ENCODE results near the gene ABCC11. TPM values are rescaled to one million over a fixed set of nuclear protein-coding genes. Genes with fewer than 3 reads are reported as not detected.
A peak's percentile ranks its signal among the peaks of the same experiment; 100 is the strongest.

The ABCC11 gene
- total and polyA plus RNA-seq, 4 donors, result 0.22 to 0.71 (median 0.44) TPM

DNA sequence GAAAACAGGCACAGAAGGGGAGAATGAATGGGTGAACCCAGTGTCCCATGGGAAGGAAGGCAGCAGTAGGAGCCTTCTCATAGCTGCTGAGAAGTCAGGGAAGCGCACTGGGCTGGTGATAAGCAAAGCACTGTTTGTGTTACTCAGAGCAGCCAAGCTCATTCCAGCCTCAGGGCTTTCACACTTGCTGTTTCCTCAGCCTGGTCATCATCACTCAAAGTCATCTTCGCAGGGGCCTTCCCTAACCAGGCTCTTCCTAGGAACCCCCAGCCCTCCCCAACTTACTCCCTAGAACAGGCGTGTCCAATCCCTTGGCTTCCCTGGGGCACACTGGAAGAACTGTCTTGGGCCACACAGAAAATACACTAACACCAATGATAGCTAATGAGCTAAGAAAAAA is 35.3 kb downstream of the ABCC11 start:
- Histone ChIP-seq H3K4me3 (ENCODE audit: low read depth, low read length) (no peak overlapping the region), H3K4me1 (ENCODE audit: control insufficient read depth, insufficient read depth, low read length) (no peaks in the 10 kb centered on the region), H3K36me3 (ENCODE audit: control insufficient read depth, insufficient read depth, low read length) (no peaks in the 10 kb centered on the region), H3K9me3 (ENCODE audit: control insufficient read depth, insufficient read depth, low read length) (no peaks in the 10 kb centered on the region), H3K27me3 (ENCODE audit: control insufficient read depth, insufficient read depth, low read length) (no peaks in the 10 kb centered on the region), H3K27ac (ENCODE audit: low read depth, low read length) (no peak overlapping the region)
- DNase-seq (ENCODE audit: low read depth in 4 of 6, low spot score in 6 of 6), result no peak
- WGBS (ENCODE audit: insufficient coverage), result 69% methylated on average over 3 of the region's 3 CpGs

DNA sequence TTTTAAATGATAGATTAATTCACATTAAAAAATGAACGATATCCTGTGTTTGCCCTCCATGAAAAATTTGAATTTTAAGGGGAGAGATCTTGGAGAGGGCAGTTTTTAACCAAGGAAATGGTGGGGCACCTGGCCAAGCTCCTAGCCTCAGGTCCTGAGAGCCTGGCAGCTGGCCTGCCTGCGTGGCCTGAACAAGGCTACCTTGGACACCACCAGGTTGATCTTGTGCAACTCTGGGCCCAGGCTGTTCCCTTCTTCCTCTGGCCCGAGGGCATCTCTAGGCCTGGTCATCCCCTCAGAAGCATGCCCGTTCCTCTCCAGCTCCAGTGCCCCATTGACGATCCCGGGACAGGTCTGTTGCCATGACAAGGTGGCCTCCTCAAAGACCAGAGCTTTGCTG is 36.6 kb downstream of the ABCC11 start:
- Histone ChIP-seq H3K36me3 (ENCODE audit: control insufficient read depth, insufficient read depth, low read length) (no peaks in the 10 kb centered on the region), H3K9me3 (ENCODE audit: control insufficient read depth, insufficient read depth, low read length) (no peaks in the 10 kb centered on the region), H3K4me3 (ENCODE audit: low read depth, low read length) (no peak overlapping the region), H3K4me1 (ENCODE audit: control insufficient read depth, insufficient read depth, low read length) (no peaks in the 10 kb centered on the region), H3K27me3 (ENCODE audit: control insufficient read depth, insufficient read depth, low read length) (no peaks in the 10 kb centered on the region), H3K27ac (ENCODE audit: low read depth, low read length) (no peak overlapping the region)
- no peak for DNase-seq (ENCODE audit: low read depth in 4 of 6, low spot score in 6 of 6)
- WGBS (ENCODE audit: insufficient coverage), result 88% methylated on average over 5 of the region's 6 CpGs

DNA sequence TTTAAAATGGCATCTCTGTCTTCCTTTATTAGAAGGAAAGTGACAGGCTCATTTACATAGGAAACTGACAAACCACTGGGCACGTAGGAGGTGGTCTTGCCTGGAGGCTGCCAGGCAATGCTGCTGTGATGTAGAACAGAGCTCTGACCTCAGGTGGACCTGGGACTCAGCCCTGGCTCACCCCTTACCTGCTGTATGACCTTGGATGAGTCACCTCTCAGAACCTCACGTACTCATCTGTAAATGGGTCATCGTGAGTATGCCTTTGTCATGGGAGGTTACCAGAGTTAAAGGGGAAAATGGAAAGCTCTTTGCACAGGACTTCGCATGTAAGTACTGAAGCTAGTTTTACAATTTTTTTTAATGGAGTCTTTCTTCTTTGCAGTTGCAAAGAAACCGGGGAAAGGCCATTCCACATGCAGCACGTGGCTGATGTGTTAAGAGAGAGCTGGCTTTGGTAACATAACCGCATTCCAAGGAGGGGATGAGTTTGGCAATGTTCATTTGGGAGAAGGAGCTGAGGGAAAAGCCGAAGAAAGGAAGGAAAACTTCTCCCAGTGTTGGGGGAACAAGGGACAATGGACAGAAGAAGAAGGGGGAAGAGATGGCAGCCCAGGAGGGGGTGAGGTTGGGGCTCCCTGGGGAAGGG is 40.6 kb downstream of the ABCC11 start:
- H3K4me3 ChIP-seq (ENCODE audit: low read depth, low read length), result no peak overlapping the region
- no peaks in the 10 kb centered on the region for H3K9me3 ChIP-seq (ENCODE audit: control insufficient read depth, insufficient read depth, low read length)
- H3K4me1 ChIP-seq (ENCODE audit: control insufficient read depth, insufficient read depth, low read length), result no peaks in the 10 kb centered on the region
- H3K27me3 ChIP-seq (ENCODE audit: control insufficient read depth, insufficient read depth, low read length), result no peaks in the 10 kb centered on the region
- H3K27ac ChIP-seq (ENCODE audit: low read depth, low read length), result no peak overlapping the region
- WGBS (ENCODE audit: insufficient coverage), result 72% methylated on average over 6 of the region's 8 CpGs
- no peaks in the 10 kb centered on the region for H3K36me3 ChIP-seq (ENCODE audit: control insufficient read depth, insufficient read depth, low read length)
- peak in 1 of 6 donors; percentile 21 for DNase-seq (ENCODE audit: low read depth in 4 of 6, low spot score in 6 of 6)

DNA sequence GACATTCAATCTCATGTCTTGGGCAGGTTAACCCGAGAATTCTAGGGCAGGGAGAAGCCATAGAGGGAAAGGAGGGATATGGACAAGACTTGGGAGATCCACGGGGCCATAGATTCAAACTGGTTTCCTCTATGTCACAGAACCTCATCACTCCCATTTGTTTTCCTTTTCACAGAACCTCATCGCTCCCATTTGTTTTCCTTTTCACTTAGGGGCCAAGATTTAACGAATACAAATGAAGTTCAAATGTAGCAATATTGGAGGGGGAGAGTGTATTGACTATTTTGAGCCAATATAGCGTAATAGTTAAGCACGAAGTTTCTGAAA is 42.6 kb downstream of the ABCC11 start:
- no peak overlapping the region for H3K27ac ChIP-seq (ENCODE audit: low read depth, low read length)
- WGBS (ENCODE audit: insufficient coverage), result no CpG with 5 or more reads among the region's 6 CpGs
- no peaks in the 10 kb centered on the region for H3K9me3 ChIP-seq (ENCODE audit: control insufficient read depth, insufficient read depth, low read length)
- no peaks in the 10 kb centered on the region for H3K4me1 ChIP-seq (ENCODE audit: control insufficient read depth, insufficient read depth, low read length)
- no peak overlapping the region for H3K4me3 ChIP-seq (ENCODE audit: low read depth, low read length)
- DNase-seq (ENCODE audit: low read depth in 4 of 6, low spot score in 6 of 6), result no peak
- no peaks in the 10 kb centered on the region for H3K27me3 ChIP-seq (ENCODE audit: control insufficient read depth, insufficient read depth, low read length)
- no peaks in the 10 kb centered on the region for H3K36me3 ChIP-seq (ENCODE audit: control insufficient read depth, insufficient read depth, low read length)

DNA sequence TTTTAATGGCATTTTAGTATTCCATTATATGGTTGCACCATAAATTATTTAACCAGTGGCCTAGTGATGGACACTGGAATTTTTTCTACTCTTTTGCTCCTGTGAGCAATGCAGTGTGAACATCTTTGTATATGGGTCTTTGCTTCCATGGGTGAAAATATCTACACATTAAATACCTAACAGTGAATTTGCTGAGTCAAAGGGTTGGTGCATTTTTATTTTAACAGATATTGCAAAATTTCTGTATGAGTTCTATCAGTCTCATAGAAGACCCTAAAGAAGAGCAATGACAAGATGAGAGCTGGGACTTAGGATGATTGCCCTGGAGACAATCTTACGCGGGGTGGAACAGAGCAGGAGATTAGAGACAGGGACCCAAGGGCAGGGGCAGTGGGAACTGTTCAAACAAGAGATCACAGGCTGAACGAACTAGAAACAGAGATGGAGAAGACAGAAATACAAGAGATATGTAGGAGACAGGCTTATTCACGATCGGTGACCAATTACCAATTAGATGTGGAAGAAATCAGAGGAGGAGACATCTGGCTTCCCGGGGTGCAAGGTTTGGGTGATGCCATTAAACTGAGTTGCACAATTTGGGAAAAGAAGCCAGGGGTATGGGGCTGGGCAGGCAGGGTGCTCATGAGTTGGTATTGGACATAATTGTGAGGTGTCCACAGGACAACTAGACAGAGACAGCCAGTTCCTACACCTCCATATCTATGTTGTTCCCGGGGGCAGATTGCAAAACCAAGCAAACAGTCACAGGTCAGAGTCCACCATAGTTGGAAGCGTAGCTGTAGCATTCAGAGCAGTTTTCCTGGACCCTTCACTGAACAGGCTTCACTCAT is 43.1 kb downstream of the ABCC11 start:
- Histone ChIP-seq H3K4me3 (ENCODE audit: low read depth, low read length) (no peak overlapping the region), H3K36me3 (ENCODE audit: control insufficient read depth, insufficient read depth, low read length) (no peaks in the 10 kb centered on the region), H3K4me1 (ENCODE audit: control insufficient read depth, insufficient read depth, low read length) (no peaks in the 10 kb centered on the region), H3K27ac (ENCODE audit: low read depth, low read length) (no peak overlapping the region), H3K9me3 (ENCODE audit: control insufficient read depth, insufficient read depth, low read length) (no peaks in the 10 kb centered on the region), H3K27me3 (ENCODE audit: control insufficient read depth, insufficient read depth, low read length) (no peaks in the 10 kb centered on the region)
- no peak for DNase-seq (ENCODE audit: low read depth in 4 of 6, low spot score in 6 of 6)
- 96% methylated on average over 6 of the region's 8 CpGs for WGBS (ENCODE audit: insufficient coverage)

DNA sequence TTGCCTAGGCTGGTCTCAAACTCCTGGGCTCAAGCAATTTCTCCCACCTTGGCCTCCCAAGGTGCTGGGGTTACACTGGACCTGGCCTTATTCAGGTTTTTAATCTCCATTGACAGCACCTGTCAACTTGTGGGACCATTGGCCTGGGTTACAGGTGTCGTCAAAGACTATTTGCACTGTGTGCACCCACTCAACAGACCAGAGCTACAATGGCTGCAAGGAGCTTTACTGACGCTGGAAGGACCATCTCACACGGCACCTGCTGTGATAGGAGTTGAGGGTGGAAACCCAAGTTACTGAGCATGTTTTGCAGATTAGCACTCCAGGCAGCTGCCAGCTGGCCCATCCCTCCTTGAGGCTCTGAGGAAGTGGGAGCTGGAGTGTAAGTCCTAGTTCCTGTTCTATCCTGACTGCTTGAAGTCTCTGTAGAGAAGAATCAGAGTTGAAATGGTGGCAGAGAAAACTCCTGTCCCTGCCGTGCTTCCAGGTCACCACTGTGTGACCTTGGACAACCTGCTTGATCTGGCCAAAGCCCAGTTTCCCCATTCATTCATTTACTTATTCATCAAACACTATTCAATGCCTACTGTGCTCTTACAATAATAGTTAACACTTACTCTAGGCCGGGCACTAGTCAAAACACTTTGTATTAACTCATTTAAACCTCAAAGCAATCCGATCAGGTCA is 45.7 kb downstream of the ABCC11 start:
- no peak overlapping the region for H3K4me3 ChIP-seq (ENCODE audit: low read depth, low read length)
- 54% methylated on average over 5 of the region's 6 CpGs for WGBS (ENCODE audit: insufficient coverage)
- no peaks in the 10 kb centered on the region for H3K36me3 ChIP-seq (ENCODE audit: control insufficient read depth, insufficient read depth, low read length)
- DNase-seq (ENCODE audit: low read depth in 4 of 6, low spot score in 6 of 6), result peak in 1 of 6 donors; percentile 9
- H3K4me1 ChIP-seq (ENCODE audit: control insufficient read depth, insufficient read depth, low read length), result no peaks in the 10 kb centered on the region
- H3K9me3 ChIP-seq (ENCODE audit: control insufficient read depth, insufficient read depth, low read length), result no peaks in the 10 kb centered on the region
- no peaks in the 10 kb centered on the region for H3K27me3 ChIP-seq (ENCODE audit: control insufficient read depth, insufficient read depth, low read length)
- no peak overlapping the region for H3K27ac ChIP-seq (ENCODE audit: low read depth, low read length)

DNA sequence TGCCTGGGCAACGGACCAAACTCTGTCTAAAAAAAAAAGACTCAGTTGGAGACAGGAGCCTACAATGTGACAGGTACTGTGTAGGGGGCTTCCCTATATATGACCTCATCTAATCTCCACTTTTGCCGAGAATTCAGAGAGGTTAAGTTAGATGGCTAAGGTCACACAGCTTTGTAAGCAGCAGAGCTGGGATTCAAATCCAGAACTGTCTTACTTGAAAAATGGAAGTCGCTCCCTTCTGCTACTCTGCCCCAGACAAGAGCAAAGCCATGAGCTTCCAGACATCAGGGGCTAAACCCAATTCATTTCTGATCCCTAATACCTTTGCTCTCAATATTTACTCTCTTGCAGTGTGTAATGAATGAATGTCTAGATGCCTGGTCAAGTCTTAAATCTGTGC is 50.0 kb downstream of the ABCC11 start:
- Histone ChIP-seq H3K4me3 (ENCODE audit: low read depth, low read length) (no peak overlapping the region), H3K4me1 (ENCODE audit: control insufficient read depth, insufficient read depth, low read length) (peaks cover 4% of the 10 kb centered on the region), H3K36me3 (ENCODE audit: control insufficient read depth, insufficient read depth, low read length) (no peaks in the 10 kb centered on the region), H3K9me3 (ENCODE audit: control insufficient read depth, insufficient read depth, low read length) (no peaks in the 10 kb centered on the region), H3K27me3 (ENCODE audit: control insufficient read depth, insufficient read depth, low read length) (no peaks in the 10 kb centered on the region), H3K27ac (ENCODE audit: low read depth, low read length) (no peak overlapping the region)
- WGBS (ENCODE audit: insufficient coverage), result 100% methylated on average over 1 of the region's 3 CpGs
- DNase-seq (ENCODE audit: low read depth in 4 of 6, low spot score in 6 of 6), result no peak

DNA sequence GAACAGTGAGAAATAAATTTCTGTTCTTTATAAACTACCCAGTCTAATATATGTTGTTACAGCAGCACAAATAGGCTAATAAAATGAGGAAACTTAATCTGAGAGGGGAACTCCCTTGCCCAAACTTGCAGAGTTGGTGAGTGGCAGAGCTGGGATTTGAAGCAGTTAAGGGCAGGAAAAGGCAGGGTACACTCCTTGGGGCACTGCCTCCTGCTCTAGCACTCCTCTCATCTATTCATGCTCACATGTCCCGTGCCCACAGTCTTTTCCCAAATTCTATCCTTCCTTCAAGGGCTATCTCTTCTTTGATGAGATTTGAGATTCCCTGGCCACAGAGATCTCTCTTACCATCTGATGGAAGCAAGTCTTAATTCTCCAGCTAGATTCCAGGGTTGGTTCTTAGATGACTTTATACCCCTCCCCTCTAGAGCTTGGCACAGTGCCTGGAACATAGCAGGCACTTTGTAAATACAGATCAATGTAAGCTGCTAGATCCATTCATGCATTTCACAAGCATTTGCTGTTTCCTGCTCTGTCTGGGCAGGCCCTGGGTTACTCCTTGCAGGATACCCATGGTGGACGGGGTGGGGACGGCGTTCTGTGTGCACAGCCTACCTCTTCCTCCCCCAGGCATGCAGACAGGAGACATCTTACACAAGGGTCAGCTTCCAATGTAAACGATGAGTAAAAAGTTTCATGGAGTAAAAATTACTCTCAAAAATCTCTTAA is 52.3 kb downstream of the ABCC11 start:
- Histone ChIP-seq H3K4me3 (ENCODE audit: low read depth, low read length) (no peak overlapping the region), H3K4me1 (ENCODE audit: control insufficient read depth, insufficient read depth, low read length) (peaks cover 4% of the 10 kb centered on the region), H3K9me3 (ENCODE audit: control insufficient read depth, insufficient read depth, low read length) (no peaks in the 10 kb centered on the region), H3K36me3 (ENCODE audit: control insufficient read depth, insufficient read depth, low read length) (no peaks in the 10 kb centered on the region), H3K27me3 (ENCODE audit: control insufficient read depth, insufficient read depth, low read length) (no peaks in the 10 kb centered on the region), H3K27ac (ENCODE audit: low read depth, low read length) (no peak overlapping the region)
- WGBS (ENCODE audit: insufficient coverage), result 62% methylated on average over 1 of the region's 5 CpGs
- DNase-seq (ENCODE audit: low read depth in 4 of 6, low spot score in 6 of 6), result peak in 5 of 6 donors; percentile 17 to 78 (median 22)

DNA sequence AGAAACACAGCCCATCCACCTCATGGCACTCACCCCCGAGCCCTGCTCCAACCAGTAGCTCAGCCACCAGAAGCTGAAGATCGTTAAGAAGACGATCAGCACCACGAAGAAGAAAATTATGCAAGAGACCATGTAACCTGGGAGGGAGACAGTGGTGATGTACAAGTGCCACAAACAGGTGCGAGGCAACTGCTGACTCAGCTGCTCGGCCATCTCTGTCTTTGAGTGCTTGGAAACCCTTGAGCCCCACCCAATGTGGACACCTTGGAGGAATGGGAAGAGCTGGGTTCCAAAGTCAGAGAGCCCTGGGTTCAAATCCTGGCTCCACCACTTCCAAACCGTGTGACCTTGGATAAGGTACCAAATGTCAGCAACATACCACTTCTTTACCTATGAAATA is 53.5 kb downstream of the ABCC11 start:
- Histone ChIP-seq H3K27ac (ENCODE audit: low read depth, low read length) (no peak overlapping the region), H3K27me3 (ENCODE audit: control insufficient read depth, insufficient read depth, low read length) (no peaks in the 10 kb centered on the region), H3K4me1 (ENCODE audit: control insufficient read depth, insufficient read depth, low read length) (peaks cover 4% of the 10 kb centered on the region), H3K36me3 (ENCODE audit: control insufficient read depth, insufficient read depth, low read length) (no peaks in the 10 kb centered on the region), H3K9me3 (ENCODE audit: control insufficient read depth, insufficient read depth, low read length) (no peaks in the 10 kb centered on the region), H3K4me3 (ENCODE audit: low read depth, low read length) (no peak overlapping the region)
- DNase-seq (ENCODE audit: low read depth in 4 of 6, low spot score in 6 of 6), result no peak
- 95% methylated on average over 6 of the region's 7 CpGs for WGBS (ENCODE audit: insufficient coverage)
